Ishikawa (cell line): ENCODE measurements around the gene SPATA31D4.

Experiments used
- CEBPB ChIP-seq: IDR thresholded peaks from 2 replicates; pipeline ENCODE4 v1.6.1; 2012
- CREB1 ChIP-seq: IDR thresholded peaks from 2 replicates; pipeline ENCODE4 v1.6.1; 2012; ENCODE audit warnings: low read depth
- EGR1 ChIP-seq: IDR thresholded peaks from 2 replicates; pipeline ENCODE4 v1.6.1; 2012
- EP300 ChIP-seq: IDR thresholded peaks from 2 replicates; pipeline ENCODE4 v1.6.1; 2012; ENCODE audit warnings: borderline replicate concordance
- FOXM1 ChIP-seq: IDR thresholded peaks from 2 replicates; pipeline ENCODE4 v1.6.1; 2012; ENCODE audit warnings: low read depth, borderline replicate concordance
- NFIC ChIP-seq: IDR thresholded peaks from 2 replicates; pipeline ENCODE4 v1.6.1; 2012
- RAD21 ChIP-seq: IDR thresholded peaks from 2 replicates; pipeline ENCODE4 v1.6.1; 2012; ENCODE audit warnings: low read depth
- REST ChIP-seq: IDR thresholded peaks from 2 replicates; pipeline ENCODE4 v1.6.1; 2012; ENCODE audit warnings: low read depth, mild to moderate bottlenecking
- TAF1 ChIP-seq: IDR thresholded peaks from 2 replicates; pipeline ENCODE4 v1.6.1; 2012; ENCODE audit warnings: low read depth, mild to moderate bottlenecking
- TCF12 ChIP-seq: IDR thresholded peaks from 2 replicates; pipeline ENCODE4 v1.6.1; 2012; ENCODE audit warnings: low read depth
- TEAD4 ChIP-seq: IDR thresholded peaks from 2 replicates; pipeline ENCODE4 v1.6.1; 2012
- ZBTB7A ChIP-seq: IDR thresholded peaks from 2 replicates; pipeline ENCODE4 v1.6.1; 2012; ENCODE audit warnings: low read depth
- TF ChIP-seq, protein P1 (sequence below): IDR thresholded peaks from 2 replicates; pipeline ENCODE4 v1.6.1; 2012
- TF ChIP-seq, protein P2 (sequence below): IDR thresholded peaks from 2 replicates; pipeline ENCODE4 v1.6.1; 2012

SPATA31D4 gene

DNA sequence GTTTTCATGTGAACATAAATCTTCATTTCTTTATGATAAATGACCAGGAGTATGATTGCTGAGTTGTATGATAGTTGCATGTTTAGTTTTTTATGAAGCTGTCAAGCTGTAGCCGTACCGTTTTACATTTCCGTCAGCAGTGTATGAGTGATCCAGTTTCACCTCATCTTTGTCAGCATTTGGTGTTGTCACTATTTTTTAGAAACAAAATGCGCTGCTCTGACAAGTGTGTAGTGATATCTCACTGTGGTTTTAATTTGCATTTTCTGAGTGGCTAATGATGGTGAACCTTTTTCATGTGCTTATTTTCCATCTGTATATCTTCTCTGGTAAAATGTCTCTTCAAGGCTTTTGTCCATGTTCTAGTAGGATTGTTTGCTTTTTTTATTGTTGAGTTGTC, 53.7 kb downstream of the SPATA31D4 start:
- TF ChIP-seq, protein P1, sequence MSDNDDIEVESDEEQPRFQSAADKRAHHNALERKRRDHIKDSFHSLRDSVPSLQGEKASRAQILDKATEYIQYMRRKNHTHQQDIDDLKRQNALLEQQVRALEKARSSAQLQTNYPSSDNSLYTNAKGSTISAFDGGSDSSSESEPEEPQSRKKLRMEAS: no peak
- TF ChIP-seq RAD21: no peak
- TF ChIP-seq FOXM1: no peak
- TF ChIP-seq ZBTB7A: no peak
- TF ChIP-seq REST: no peak
- no peak for TF ChIP-seq TCF12
- TF ChIP-seq EGR1: no peak
- TF ChIP-seq, protein P2, sequence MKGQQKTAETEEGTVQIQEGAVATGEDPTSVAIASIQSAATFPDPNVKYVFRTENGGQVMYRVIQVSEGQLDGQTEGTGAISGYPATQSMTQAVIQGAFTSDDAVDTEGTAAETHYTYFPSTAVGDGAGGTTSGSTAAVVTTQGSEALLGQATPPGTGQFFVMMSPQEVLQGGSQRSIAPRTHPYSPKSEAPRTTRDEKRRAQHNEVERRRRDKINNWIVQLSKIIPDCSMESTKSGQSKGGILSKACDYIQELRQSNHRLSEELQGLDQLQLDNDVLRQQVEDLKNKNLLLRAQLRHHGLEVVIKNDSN: no peak
- no peak for TF ChIP-seq NFIC
- TF ChIP-seq EP300: no peak
- TF ChIP-seq CREB1: no peak
- no peak for TF ChIP-seq TAF1
- TF ChIP-seq CEBPB: no peak
- no peak for TF ChIP-seq TEAD4
